ENCODE results near the gene MAGEL2. TPM values are rescaled to one million over a fixed set of nuclear protein-coding genes. Genes with fewer than 3 reads are reported as not detected.

MAGEL2 gene
- total and polyA plus RNA-seq, 2 of the 4 experiments (the other 2 are of a cell fraction): 0.18 to 0.29 TPM

- intact Hi-C loops (cut with micrococcal nuclease): no loop called here
- no peaks in the 10 kb centered on the region for H3K36me3 ChIP-seq (ENCODE audit: control insufficient read depth, insufficient read depth, low read length)
These were observed 50.9 kb downstream of the MAGEL2 start for GRCh38 chr15:23596736-23597135.

More at GRCh38 chr15:23596736-23597135, 50.9 kb downstream of the MAGEL2 start:
- H3K56ac ChIP-seq (ENCODE audit: extremely low read depth, insufficient read depth, low read length): no peak overlapping the region
- DNase-seq (no peak), ATAC-seq (ENCODE audit: low read depth) (no peak)
- H3K27ac ChIP-seq (ENCODE audit: insufficient read depth, low read length): no peak overlapping the region
- no peak overlapping the region for H3K4me2 ChIP-seq (ENCODE audit: low read depth, low read length)
- H3K27me3 ChIP-seq (ENCODE audit: control insufficient read depth, insufficient read depth, low read length): no peaks in the 10 kb centered on the region
- H4K91ac ChIP-seq (ENCODE audit: insufficient read depth, low read depth, low read length): no peak overlapping the region
- H3K79me1 ChIP-seq (ENCODE audit: low read depth in 1 of 2, low read length in 2 of 2): no peaks in the 10 kb centered on the region
- no peaks in the 10 kb centered on the region for H3K9me1 ChIP-seq (ENCODE audit: insufficient read depth, low read length)
- no peak overlapping the region for H2BK15ac ChIP-seq (ENCODE audit: low read depth, low read length)
- H3K9me3 ChIP-seq (ENCODE audit: control insufficient read depth, insufficient read depth, low read length): peaks cover 7% of the 10 kb centered on the region
- BruUV-seq (replicated peaks): no TSS peak
- no peak overlapping the region for H3K14ac ChIP-seq (replicated peaks; ENCODE audit: low read depth, low read length)
- no peak overlapping the region for H2BK20ac ChIP-seq (ENCODE audit: low read depth, low read length)
- dilution Hi-C loops (cut with HindIII; ENCODE audit: low sequenced_read_pairs, unreplicated experiment): no loop called here
- no peak overlapping the region for H3K4ac ChIP-seq (ENCODE audit: low read depth, low read length)
- ChIA-PET CTCF (no interaction called here), POLR2A (ENCODE audit: unreplicated experiment) (no interaction called here)
- H4K5ac ChIP-seq (ENCODE audit: low read depth, low read length): no peak overlapping the region
- no peaks in the 10 kb centered on the region for H3K4me1 ChIP-seq (ENCODE audit: control insufficient read depth, insufficient read depth, low read length)
- H2BK5ac ChIP-seq (ENCODE audit: low read depth, low read length, poor library complexity, severe bottlenecking): no peak overlapping the region
- WGBS, 2 experiments (ENCODE audit: extremely low coverage in 2 of 2, insufficient read length in 1 of 2): no CpG with 5 or more reads among the region's 5 CpGs
- H2AK5ac ChIP-seq (ENCODE audit: low read depth, low read length): no peak overlapping the region
- TF ChIP-seq FOS (IDR thresholded peaks at IDR 0.05; ENCODE audit: low read depth, low read length) (no peak), RFX5 (IDR thresholded peaks at IDR 0.05; ENCODE audit: low read depth, low read length) (no peak), BHLHE40 (IDR thresholded peaks at IDR 0.05; ENCODE audit: low read depth, low read length) (no peak), CHD1 (IDR thresholded peaks at IDR 0.05; ENCODE audit: low read depth, low read length) (no peak), RAD21 (IDR thresholded peaks at IDR 0.05; ENCODE audit: low read length) (no peak), CTCF (conservative IDR thresholded peaks at IDR 0.05; ENCODE audit: low read depth, low read length) (no peak), CEBPB (IDR thresholded peaks at IDR 0.05; ENCODE audit: low read depth, low read length) (no peak), SMC3 (IDR thresholded peaks at IDR 0.05; ENCODE audit: low read depth, low read length) (no peak), MAZ (IDR thresholded peaks at IDR 0.05; ENCODE audit: borderline replicate concordance, low read depth, low read length) (no peak), USF2 (IDR thresholded peaks at IDR 0.05; ENCODE audit: low read depth, low read length) (no peak), NFE2L2 (IDR thresholded peaks at IDR 0.05; ENCODE audit: low read depth, low read length) (no peak), MXI1 (IDR thresholded peaks at IDR 0.05; ENCODE audit: borderline replicate concordance, low read depth, low read length) (no peak), ELK1 (IDR thresholded peaks at IDR 0.05; ENCODE audit: borderline replicate concordance, low read depth, low read length) (no peak), MAFK (IDR thresholded peaks at IDR 0.05; ENCODE audit: low read depth, low read length) (no peak), RCOR1 (IDR thresholded peaks at IDR 0.05; ENCODE audit: insufficient replicate concordance, low read length) (no peak), POLR2A (IDR thresholded peaks at IDR 0.05; ENCODE audit: low read depth, low read length) (no peak)
- H4K8ac ChIP-seq (ENCODE audit: low read depth in 2 of 2, low read length in 2 of 2): no peak overlapping the region
- no peak overlapping the region for H3K4me3 ChIP-seq (ENCODE audit: insufficient read depth, low read depth, low read length)
- in situ Hi-C loops (cut with MboI; ENCODE audit: low sequenced_read_pairs): no loop called here
- H3K9ac ChIP-seq (ENCODE audit: low read depth, low read length): no peak overlapping the region
- no peak overlapping the region for H3K18ac ChIP-seq (ENCODE audit: low read depth, low read length)
- H2AK9ac ChIP-seq (replicated peaks; ENCODE audit: low read depth, low read length, poor library complexity): no peak overlapping the region
- no peak overlapping the region for H3K23ac ChIP-seq (ENCODE audit: low read depth, low read length)
- H2BK120ac ChIP-seq (ENCODE audit: low read depth, low read length): no peak overlapping the region
- H4K20me1 ChIP-seq (ENCODE audit: insufficient read depth, low read length): no peaks in the 10 kb centered on the region
- H2AFZ ChIP-seq (replicated peaks; ENCODE audit: low read length, poor library complexity): no peak overlapping the region
